HG03039 (cell line): Measurements from ENCODE around the gene STK39.
A peak's percentile ranks its signal among the peaks of the same experiment; 100 is the strongest.
"Not testable (repeated sequence)": the region's sequence is repeated elsewhere in the genome, so short reads cannot be mapped to it uniquely, and the experiment has no call there.

ENCODE experiments used
- ATAC-seq: cut with Tn5 transposase; IDR thresholded peaks from one replicate; pipeline ENCODE4 v1.9.1; 2021; ENCODE audit warnings: mild to moderate bottlenecking, moderate library complexity; ENCODE audit not compliant: unreplicated experiment

Gene STK39

GRCh38 chr2:168140892-168141291 is 106.5 kb downstream of the STK39 start:
- no peak for ATAC-seq

DNA sequence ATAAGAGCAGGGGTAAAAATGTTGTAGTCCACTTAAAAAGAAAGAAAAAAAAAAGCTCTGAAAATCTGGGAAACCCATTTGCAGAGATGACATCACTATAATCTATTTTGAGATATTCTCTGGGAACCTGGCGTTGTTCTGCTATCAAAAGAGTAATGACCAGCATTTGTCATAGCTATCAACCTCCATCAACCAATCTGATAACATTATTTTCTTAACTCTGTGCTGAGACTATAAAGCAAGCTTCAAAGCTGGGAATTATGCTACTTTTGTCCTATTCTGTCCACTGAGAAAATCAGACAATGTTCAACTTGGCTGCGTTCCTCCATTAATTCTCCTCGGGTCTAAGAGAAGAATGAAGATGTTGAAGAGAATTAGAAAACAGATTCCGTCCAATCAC is 107.5 kb downstream of the STK39 start:
- ATAC-seq = no peak

GRCh38 chr2:168138901-168139300 is 108.5 kb downstream of the STK39 start:
- ATAC-seq = no peak

DNA sequence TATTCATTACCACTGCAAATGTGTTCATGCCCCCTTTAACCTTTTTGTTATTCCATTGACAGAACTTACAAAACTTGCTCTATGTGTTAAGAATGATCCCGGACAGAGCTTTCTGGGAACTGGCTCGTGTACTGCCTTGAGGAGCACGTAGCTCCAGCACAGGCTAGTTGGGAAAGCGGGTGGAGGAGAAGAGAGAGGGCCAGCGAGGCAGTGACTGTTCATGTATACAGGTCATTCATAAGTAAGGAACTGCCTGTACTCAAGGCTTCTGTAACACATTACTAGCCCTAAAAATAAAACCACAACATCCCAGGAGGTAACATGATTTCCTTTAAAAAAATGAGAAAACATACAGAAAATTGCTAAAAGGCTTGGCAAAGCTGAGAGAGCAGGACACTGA is 109.0 kb downstream of the STK39 start:
- ATAC-seq = no peak

GRCh38 chr2:168137510-168138180 is 109.8 kb downstream of the STK39 start:
- no peak for ATAC-seq

DNA sequence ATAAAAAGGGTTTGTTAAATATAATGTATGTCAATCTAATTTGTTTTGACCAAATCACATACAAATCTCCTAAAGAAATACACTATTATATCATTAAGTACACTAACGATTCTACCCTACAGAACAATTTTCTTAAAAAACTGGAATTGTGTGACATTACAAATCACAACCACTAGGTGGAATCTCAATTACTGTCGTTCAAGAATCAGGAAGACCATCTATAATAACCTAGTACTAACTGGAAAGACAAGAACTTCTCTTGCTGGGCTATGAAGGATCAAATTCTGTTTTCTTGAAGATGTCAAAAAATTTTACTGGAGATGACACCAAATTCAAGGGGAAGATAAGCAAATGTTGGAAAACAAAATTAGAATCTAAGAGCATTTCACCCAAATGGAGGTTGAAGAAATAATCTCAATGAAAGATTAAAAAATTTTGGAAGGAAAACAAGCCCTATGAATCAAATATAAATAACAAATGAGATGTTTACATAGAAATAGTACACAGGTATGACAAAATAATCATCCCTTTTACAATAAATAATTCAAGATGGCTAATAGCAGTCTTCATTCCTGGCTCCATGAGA is 110.9 kb downstream of the STK39 start:
- ATAC-seq = no peak

DNA sequence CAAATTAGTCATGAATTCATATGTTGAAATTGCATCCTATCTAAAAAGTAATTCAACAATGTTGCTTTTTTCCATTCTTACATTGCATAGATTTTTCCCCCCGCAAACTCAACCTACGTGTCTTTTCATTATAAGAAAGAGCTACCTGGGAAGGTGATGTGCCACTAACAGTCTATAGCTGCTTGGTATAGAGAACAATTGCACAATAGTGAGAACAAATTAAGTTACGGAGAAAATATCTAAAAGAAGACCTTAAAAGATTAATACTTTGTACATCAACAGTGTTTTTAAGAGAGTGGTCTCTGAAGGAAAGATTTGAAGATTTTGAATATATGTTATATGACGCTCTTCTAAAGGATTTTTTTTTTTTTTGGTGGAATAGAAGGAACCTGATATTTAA is 111.8 kb downstream of the STK39 start:
- ATAC-seq = no peak

- no peak for ATAC-seq
Measured at GRCh38 chr2:168135121-168135520, 112.3 kb downstream of the STK39 start.

GRCh38 chr2:168134485-168134884 is 112.9 kb downstream of the STK39 start:
- no peak for ATAC-seq

GRCh38 chr2:168132389-168132788 is 115.0 kb downstream of the STK39 start:
- no peak for ATAC-seq

- no peak for ATAC-seq
Measured at GRCh38 chr2:168130346-168130745, 117.0 kb downstream of the STK39 start.

DNA sequence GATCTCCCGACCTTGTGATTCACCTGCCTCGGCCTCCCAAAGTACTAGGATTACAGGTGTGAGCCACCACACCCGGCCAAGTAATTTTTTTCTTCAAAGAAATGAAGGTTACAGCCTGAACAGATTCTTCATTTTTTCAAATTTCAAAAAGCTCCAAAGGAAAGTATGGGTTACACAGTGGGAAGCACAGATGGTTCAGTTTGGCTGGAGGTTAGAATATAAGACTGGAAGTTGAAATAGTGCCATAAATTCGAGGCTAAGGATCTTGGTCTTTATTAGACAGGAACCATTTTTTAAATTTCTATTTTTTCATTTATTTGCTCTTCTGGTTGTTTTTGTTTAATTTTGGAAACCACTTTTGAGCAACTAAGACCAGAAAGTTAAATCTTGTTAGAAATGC is 120.0 kb downstream of the STK39 start:
- no peak for ATAC-seq

- ATAC-seq = not testable (repeated sequence)
Measured at GRCh38 chr2:168122210-168122609, 125.2 kb downstream of the STK39 start.

DNA sequence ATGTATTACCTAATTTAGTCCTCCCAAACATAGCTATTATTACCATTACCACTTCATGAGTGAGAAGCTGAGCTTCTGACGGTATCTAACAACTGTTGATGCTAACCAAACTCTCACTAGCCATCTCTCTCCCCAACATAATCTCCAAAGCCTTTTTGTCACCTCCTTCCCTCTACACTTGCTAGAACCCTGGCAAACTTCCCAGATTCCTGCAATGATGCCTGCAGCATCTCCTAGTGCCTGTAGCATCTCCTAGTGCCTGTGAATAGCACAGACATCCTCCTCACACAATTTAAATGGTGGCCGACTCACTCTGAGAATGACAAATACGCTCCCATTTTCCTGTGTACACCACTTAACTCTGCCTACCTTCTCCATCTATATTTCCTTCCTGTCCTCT is 126.7 kb downstream of the STK39 start:
- ATAC-seq = no peak

DNA sequence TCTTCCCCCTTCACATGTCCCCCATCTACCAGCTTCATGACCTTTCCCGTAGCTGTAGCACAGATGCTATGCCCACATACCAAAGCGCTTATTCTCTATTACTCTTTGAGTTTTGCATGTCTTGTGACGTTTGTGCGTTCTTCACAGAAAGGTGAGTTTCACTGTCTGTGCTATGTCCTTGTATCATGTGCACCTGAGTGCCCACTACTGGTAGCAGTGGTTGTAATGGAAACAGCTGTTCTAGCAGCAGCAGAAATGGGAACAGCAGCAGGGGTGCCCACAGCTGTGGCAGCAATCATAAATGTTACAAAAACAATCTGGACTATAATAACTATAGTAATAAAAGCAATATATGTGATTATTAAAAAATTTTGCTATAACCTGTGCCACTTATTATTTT is 127.1 kb downstream of the STK39 start:
- ATAC-seq = no peak

DNA sequence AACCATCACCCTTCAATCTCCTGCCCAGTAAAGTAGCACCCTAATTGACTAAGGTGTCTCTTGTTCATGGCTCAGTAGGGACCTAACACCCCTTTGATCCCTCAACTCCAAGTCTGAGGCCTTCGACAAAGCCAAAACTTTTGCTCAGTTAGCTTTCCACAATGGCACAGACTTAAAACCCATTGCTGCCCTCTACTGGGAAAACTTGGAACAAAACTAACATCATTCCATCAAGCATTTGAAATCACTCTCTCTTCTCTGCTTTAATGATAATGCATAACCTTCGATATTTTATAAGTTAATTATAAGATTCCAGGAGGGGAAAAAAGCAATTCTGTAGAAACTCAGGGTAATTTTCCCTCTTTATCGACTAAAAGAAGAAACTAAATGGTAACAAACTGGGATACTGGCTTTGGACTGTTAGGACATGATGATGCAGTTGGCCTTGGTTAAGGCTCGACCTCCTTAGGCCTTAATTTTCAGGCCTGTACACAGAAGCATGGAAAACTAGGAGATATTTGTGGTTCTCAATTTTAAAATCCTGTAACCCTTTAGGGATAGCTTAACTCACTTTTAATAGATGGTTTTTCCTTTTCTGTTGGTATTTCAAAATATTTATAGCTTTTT is 127.8 kb downstream of the STK39 start:
- ATAC-seq = peak; percentile 58

- ATAC-seq = peak; percentile 46
Measured at GRCh38 chr2:168118733-168119514, 128.5 kb downstream of the STK39 start.

GRCh38 chr2:168116448-168116847 is 130.9 kb downstream of the STK39 start:
- ATAC-seq = no peak

GRCh38 chr2:168114619-168115018 is 132.8 kb downstream of the STK39 start:
- ATAC-seq = no peak

DNA sequence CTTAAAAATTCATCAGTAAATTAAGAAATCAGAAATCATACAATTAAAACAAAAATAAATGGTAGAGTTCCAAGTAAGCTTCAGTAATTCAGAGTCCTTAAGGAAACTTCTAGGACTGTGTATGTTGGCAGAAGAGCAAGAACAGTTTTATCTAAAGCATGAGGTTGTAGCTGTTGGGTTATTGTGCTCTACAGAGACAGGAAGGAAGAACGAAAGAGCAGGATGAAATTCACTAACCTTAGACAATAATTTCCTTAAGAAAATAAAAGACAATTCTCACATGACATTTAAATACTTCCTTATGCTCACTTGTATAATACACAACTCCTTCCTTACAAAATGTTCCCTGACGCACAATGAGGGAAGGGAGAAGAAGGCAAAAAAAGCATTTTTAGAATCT is 133.4 kb downstream of the STK39 start:
- ATAC-seq = no peak

DNA sequence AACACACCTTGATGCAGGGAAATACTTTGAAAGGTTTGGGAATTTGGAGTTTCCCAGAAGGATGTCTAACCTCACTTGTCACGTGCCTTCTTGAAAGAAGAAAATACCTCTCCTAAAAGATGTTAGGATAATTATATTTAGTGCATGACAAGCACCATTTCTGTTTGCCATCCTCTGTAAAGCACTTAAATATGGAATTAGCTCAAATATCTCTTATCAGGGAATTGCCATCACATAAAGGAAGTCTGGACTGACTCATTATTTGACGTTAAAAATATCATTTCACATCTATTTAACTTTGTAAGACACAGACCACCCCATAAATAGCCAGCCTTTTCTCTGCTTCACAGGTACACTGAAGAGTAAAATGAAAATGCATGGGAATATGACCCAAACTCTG is 140.1 kb downstream of the STK39 start:
- ATAC-seq = no peak
